Thoracic aorta (tissue), 2 donors: Measurements from ENCODE around the gene SGK2. TPM values are rescaled to one million over a fixed set of nuclear protein-coding genes. Genes with fewer than 3 reads are reported as not detected.

Experiments used
- ATAC-seq: fragments of 150-250 bp; one replicate; pipeline ENCODE4 v1.8.0; 2017; ENCODE audit warnings: low read depth; ENCODE audit not compliant: insufficient number of reproducible peaks, low FRiP score
- DNase-seq: peaks from one replicate; pipeline ENCODE4 v3.0.0-alpha.2; 2020; ENCODE audit warnings: low spot score
- H3K27ac ChIP-seq, 2 donors: fragments of 200-600 bp; sonication (generic); 1 replicate in 1 of 2; 2 replicates in 1 of 2; pipeline ENCODE4 v1.5.1; 2016; ENCODE audit warnings: mild to moderate bottlenecking in 2 of 2, moderate library complexity in 2 of 2
- H3K27me3 ChIP-seq: fragments of 200-600 bp; sonication (generic); replicated peaks from 2 replicates; pipeline ENCODE4 v1.6.0; 2016; ENCODE audit warnings: mild to moderate bottlenecking; ENCODE audit not compliant: insufficient read depth
- H3K36me3 ChIP-seq: fragments of 200-600 bp; sonication (generic); one replicate; pipeline ENCODE4 v1.5.1; 2016
- H3K4me1 ChIP-seq, 2 donors: fragments of 200-600 bp; sonication (generic); 1 replicate in 1 of 2; 2 replicates in 1 of 2; pipeline versions ENCODE4 v1.5.1 to v1.6.0; 2016; ENCODE audit warnings: low read depth in 2 of 2, mild to moderate bottlenecking in 1 of 2; ENCODE audit not compliant: control insufficient read depth in 1 of 2
- H3K4me3 ChIP-seq: fragments of 200-600 bp; sonication (generic); 2 replicates; pipeline ENCODE4 v1.5.1; 2016; ENCODE audit warnings: mild to moderate bottlenecking
- H3K9me3 ChIP-seq: fragments of 200-600 bp; sonication (generic); 2 replicates; pipeline ENCODE4 v1.5.1; 2016
- CTCF ChIP-seq: fragments of 200-600 bp; sonication (generic); IDR thresholded peaks from one replicate; pipeline ENCODE4 v1.5.1; 2019; ENCODE audit warnings: antibody characterized with exemption
- total RNA-seq, 2 donors: library from RNA; depleted of rRNA; stranded (reverse); fragments of >200 nt; gene quantifications; one replicate each; pipeline versions ENCODE4 v1.1.0 to v1.2.3, GENCODE V29; 2016

Gene SGK2
- total RNA-seq, 2 donors from 2014 or later = 2.4 to 11.6 TPM

- H3K27me3 ChIP-seq = no peaks in the 10 kb centered on the region
- H3K36me3 ChIP-seq = no peaks in the 10 kb centered on the region
- DNase-seq = no peak
- no peaks in the 10 kb centered on the region for H3K9me3 ChIP-seq
- no peak overlapping the region for H3K27ac ChIP-seq
- no peak for TF ChIP-seq CTCF
- no peaks in the 10 kb centered on the region for H3K4me1 ChIP-seq
- H3K4me3 ChIP-seq = no peak overlapping the region
- no peak for ATAC-seq
These were observed 4.5 kb upstream of the SGK2 start for GRCh38 chr20:43554369-43554768.

DNA sequence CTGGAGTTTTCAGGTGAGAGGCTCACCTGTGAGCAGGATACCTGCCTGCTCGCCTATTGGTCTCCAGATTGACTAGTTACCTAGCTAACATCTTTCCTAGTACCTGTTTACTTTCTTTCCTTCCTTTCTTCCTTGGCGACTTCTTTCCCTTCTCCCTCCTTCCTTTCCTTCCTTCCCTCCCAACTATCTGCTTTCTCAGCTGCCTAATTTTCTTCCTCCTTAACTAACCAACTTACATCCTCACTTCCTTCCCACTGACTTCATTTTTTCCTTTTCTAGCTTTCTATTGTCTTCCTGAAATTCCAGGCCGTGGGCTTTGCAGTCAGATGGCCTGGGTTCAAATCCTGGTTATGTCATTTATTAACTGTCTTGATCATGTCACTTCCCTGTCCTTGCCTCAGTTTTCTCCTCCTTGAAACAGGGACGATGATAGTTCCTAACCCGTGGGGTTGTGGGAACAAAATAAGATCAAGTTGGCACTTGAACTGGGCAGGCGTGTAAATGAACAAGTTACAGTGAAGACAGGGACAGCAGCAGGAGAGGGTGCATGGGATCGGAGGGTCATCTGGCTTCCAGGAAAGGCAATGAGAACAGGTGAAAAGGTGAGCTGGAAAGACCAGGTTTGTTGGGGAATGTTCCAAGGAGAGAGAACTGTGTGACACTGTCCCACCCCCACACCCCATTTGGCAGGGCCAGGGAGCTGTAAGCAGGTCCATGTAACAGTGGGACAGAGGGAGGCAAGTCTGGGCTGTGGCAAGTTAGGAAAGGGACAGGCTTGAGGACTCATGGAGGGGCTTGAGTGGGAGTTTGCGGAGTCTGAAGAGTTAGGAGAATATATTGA, 540 bp downstream of the SGK2 start:
- Histone ChIP-seq H3K4me1 (no peaks in the 10 kb centered on the region), H3K36me3 (no peaks in the 10 kb centered on the region), H3K27me3 (no peaks in the 10 kb centered on the region), H3K4me3 (no peak overlapping the region), H3K9me3 (no peaks in the 10 kb centered on the region), H3K27ac (no peak overlapping the region)
- TF ChIP-seq CTCF = no peak
- ATAC-seq = no peak
- DNase-seq = no peak

- no peak for TF ChIP-seq CTCF
- Histone ChIP-seq H3K27me3 (no peaks in the 10 kb centered on the region), H3K36me3 (no peaks in the 10 kb centered on the region), H3K9me3 (no peaks in the 10 kb centered on the region), H3K4me3 (no peak overlapping the region), H3K4me1 (no peaks in the 10 kb centered on the region), H3K27ac (no peak overlapping the region)
- DNase-seq = no peak
- ATAC-seq = no peak
These were observed 2.1 kb downstream of the SGK2 start for GRCh38 chr20:43560974-43561373.

DNA sequence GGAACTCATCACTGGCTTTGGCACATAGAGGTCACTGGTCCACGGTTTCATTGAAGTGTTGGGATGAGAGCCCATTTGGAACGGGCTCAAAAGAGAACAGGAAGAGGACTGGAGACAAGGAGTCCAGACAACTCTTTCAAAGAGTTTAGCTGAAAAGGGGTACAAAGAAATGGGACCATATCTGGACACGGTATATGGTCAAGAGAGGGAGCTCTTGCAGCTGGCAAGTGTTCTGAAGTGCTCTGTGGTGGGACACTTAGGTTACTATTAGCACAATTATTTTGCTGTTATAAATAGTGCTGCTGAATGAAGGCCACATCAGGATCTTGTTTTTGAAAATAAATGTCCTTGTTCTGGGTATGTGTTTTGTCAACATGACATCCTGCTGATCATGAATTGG, 4.6 kb downstream of the SGK2 start:
- no peaks in the 10 kb centered on the region for H3K4me1 ChIP-seq
- ATAC-seq = no peak
- DNase-seq = no peak

GRCh38 chr20:43563991-43564390, 5.2 kb downstream of the SGK2 start:
- H3K4me3 ChIP-seq = no peak overlapping the region
- no peaks in the 10 kb centered on the region for H3K4me1 ChIP-seq
- ATAC-seq (no peak), DNase-seq (no peak)
- no peaks in the 10 kb centered on the region for H3K36me3 ChIP-seq
- no peak for TF ChIP-seq CTCF
- no peaks in the 10 kb centered on the region for H3K9me3 ChIP-seq
- no peak overlapping the region for H3K27ac ChIP-seq
- H3K27me3 ChIP-seq = no peaks in the 10 kb centered on the region

More for the DNA sequence above, 4.6 kb downstream of the SGK2 start:
- Histone ChIP-seq H3K27me3 (no peaks in the 10 kb centered on the region), H3K27ac (no peak overlapping the region), H3K4me3 (no peak overlapping the region), H3K9me3 (no peaks in the 10 kb centered on the region), H3K36me3 (no peaks in the 10 kb centered on the region)
- no peak for TF ChIP-seq CTCF
